Prostate gland (tissue), 2 donors: ENCODE data around the gene HOXA4.

ENCODE experiments used
- CTCF ChIP-seq, 4 experiments: fragments of 200-600 bp in 2 of 4; fragments of 450-650 bp in 2 of 4; sonication (generic) in 2 of 4; IDR thresholded peaks; 1 replicate in 3 of 4; 2 replicates in 1 of 4; pipeline ENCODE4 v1.5.1; 2016 to 2019; ENCODE audit warnings: antibody characterized with exemption in 4 of 4, mild to moderate bottlenecking in 2 of 4, moderate library complexity in 2 of 4
- POLR2A ChIP-seq: fragments of 450-650 bp; IDR thresholded peaks from one replicate; pipeline ENCODE4 v1.6.1; 2016; ENCODE audit warnings: antibody characterized with exemption, mild to moderate bottlenecking
- POLR2AphosphoS5 ChIP-seq: sonication (generic); formaldehyde crosslinking; IDR thresholded peaks from one replicate; pipeline ENCODE4 v1.6.1; 2017; ENCODE audit warnings: antibody characterized with exemption

- TF ChIP-seq CTCF (IDR thresholded peaks at IDR 0.05) (no peak), POLR2A (no peak), POLR2AphosphoS5 (no peak)
These were observed 8.4 kb upstream of the HOXA4 start for GRCh38 chr7:27138985-27139333.
